A549 (cell line): ENCODE results near the gene SMIM33.
"Not testable (repeated sequence)": the region's sequence is repeated elsewhere in the genome, so short reads cannot be mapped to it uniquely, and the experiment has no call there.

Experiments
- JUN ChIP-seq, 2 experiments: fragments of >200 bp; sonication (Bioruptor Twin); formaldehyde crosslinking; IDR thresholded peaks; 2 replicates in 1 of 2; 3 replicates in 1 of 2; pipeline ENCODE4 v1.6.1; 2016 to 2017
- MAX ChIP-seq: IDR thresholded peaks from 2 replicates; pipeline ENCODE4 v1.6.1; 2012
- MAZ ChIP-seq: fragments of 150-350 bp; IDR thresholded peaks from 2 replicates; pipeline ENCODE4 v1.6.1; 2014; ENCODE audit warnings: antibody characterized with exemption, low read depth, low read length, borderline replicate concordance
- NR3C1 ChIP-seq: fragments of >200 bp; sonication (Bioruptor Twin); formaldehyde crosslinking; IDR thresholded peaks from 3 replicates; pipeline ENCODE4 v1.6.1; 2017
- POLR2A ChIP-seq: IDR thresholded peaks from 2 replicates; pipeline ENCODE4 v1.6.1; 2012; ENCODE audit warnings: mild to moderate bottlenecking, low read length
- RAD21 ChIP-seq, 2 experiments: fragments of >200 bp in 1 of 2; sonication (Bioruptor Twin) in 1 of 2; formaldehyde crosslinking in 1 of 2; IDR thresholded peaks in 1 of 2; conservative IDR thresholded peaks in 1 of 2; 2 replicates in 1 of 2; 3 replicates in 1 of 2; pipeline ENCODE4 v1.6.1; 2012 to 2018; ENCODE audit warnings: inconsistent platforms in 1 of 2
- RCOR1 ChIP-seq: fragments of 150-350 bp; IDR thresholded peaks from 2 replicates; pipeline ENCODE4 v1.6.1; 2014; ENCODE audit warnings: antibody characterized with exemption, low read length, low read depth
- TFCP2L1 ChIP-seq: fragments of 250-450 bp; sonication (Bioruptor Pico); IDR thresholded peaks from 2 replicates; pipeline ENCODE4 v1.5.0; 2021; ENCODE audit warnings: mild to moderate bottlenecking
- TF ChIP-seq, protein P1 (sequence below): fragments of >200 bp; sonication (Bioruptor Twin); formaldehyde crosslinking; IDR thresholded peaks from 3 replicates; pipeline ENCODE4 v1.5.1; 2016
- TF ChIP-seq, protein P2 (sequence below): fragments of 450-650 bp; IDR thresholded peaks from 2 replicates; pipeline ENCODE4 v1.6.1; 2014; ENCODE audit warnings: antibody characterized with exemption

DNA sequence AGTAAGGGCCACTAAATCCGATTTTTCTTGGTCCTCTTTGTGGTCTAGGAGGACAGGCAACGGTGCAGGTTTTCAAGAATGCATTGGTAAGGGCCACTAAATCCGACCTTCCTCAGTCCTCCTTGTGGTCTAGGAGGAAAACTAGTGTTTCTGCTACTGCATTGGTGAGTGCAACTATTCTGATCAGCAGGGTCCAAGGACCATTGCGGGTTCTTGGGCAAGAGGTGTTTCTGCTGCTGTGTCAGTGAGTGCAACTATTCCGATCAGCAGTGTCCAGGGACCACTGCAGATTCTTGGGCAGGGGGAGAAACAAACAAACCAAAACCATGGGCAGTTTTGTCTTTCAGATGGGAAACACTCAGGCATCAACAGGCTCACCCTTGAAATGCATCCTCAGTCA lies 33.9 kb downstream of the SMIM33 start:
- TF ChIP-seq POLR2A; RAD21 (conservative IDR thresholded peaks at IDR 0.05 in 1 of 2, IDR thresholded peaks at IDR 0.05 in 1 of 2); MAZ; JUN (IDR thresholded peaks at IDR 0.05); MAX; TFCP2L1 (CRISPR knock-in tag); RCOR1; NR3C1: not testable (repeated sequence)
- TF ChIP-seq, protein P1, sequence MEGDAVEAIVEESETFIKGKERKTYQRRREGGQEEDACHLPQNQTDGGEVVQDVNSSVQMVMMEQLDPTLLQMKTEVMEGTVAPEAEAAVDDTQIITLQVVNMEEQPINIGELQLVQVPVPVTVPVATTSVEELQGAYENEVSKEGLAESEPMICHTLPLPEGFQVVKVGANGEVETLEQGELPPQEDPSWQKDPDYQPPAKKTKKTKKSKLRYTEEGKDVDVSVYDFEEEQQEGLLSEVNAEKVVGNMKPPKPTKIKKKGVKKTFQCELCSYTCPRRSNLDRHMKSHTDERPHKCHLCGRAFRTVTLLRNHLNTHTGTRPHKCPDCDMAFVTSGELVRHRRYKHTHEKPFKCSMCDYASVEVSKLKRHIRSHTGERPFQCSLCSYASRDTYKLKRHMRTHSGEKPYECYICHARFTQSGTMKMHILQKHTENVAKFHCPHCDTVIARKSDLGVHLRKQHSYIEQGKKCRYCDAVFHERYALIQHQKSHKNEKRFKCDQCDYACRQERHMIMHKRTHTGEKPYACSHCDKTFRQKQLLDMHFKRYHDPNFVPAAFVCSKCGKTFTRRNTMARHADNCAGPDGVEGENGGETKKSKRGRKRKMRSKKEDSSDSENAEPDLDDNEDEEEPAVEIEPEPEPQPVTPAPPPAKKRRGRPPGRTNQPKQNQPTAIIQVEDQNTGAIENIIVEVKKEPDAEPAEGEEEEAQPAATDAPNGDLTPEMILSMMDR = not testable (repeated sequence)
- TF ChIP-seq, protein P2, sequence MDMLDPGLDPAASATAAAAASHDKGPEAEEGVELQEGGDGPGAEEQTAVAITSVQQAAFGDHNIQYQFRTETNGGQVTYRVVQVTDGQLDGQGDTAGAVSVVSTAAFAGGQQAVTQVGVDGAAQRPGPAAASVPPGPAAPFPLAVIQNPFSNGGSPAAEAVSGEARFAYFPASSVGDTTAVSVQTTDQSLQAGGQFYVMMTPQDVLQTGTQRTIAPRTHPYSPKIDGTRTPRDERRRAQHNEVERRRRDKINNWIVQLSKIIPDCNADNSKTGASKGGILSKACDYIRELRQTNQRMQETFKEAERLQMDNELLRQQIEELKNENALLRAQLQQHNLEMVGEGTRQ = not testable (repeated sequence)
